Activated CD4-positive, alpha-beta T cell treated with anti-CD3 and anti-CD28 coated beads, Interleukin-2, amount 10 ng/mL, durations not matched to agents 24 days and 14 days (primary cell): Measurements from ENCODE around the gene PDE6A. TPM values are rescaled to one million over a fixed set of nuclear protein-coding genes. Genes with fewer than 3 reads are reported as not detected.
"Not testable (repeated sequence)": the region's sequence is repeated elsewhere in the genome, so short reads cannot be mapped to it uniquely, and the experiment has no call there.

Source experiments
- DNase-seq: peaks from one replicate; pipeline ENCODE4 v3.0.0; 2022
- H3K27ac Mint-ChIP-seq: one replicate; pipeline ENCODE4 v1.8.0; 2022; ENCODE audit warnings: mild to moderate bottlenecking, mixed read lengths
- H3K27me3 Mint-ChIP-seq: one replicate; pipeline ENCODE4 v1.8.0; 2022; ENCODE audit warnings: mixed read lengths
- H3K36me3 Mint-ChIP-seq: one replicate; pipeline ENCODE4 v1.8.0; 2022; ENCODE audit warnings: low read depth, mild to moderate bottlenecking, mixed read lengths
- H3K4me1 Mint-ChIP-seq: one replicate; pipeline ENCODE4 v1.8.0; 2021; ENCODE audit warnings: mixed read lengths
- H3K4me3 Mint-ChIP-seq: one replicate; pipeline ENCODE4 v1.8.0; 2022; ENCODE audit warnings: mild to moderate bottlenecking, moderate library complexity, mixed read lengths
- H3K9me3 Mint-ChIP-seq: one replicate; pipeline ENCODE4 v1.8.0; 2021; ENCODE audit warnings: mixed read lengths
- intact Hi-C: fragments of 100-400 bp; cut with micrococcal nuclease; formaldehyde crosslinking; loops from one replicate; pipeline ENCODE4 v1.15.1; 2023
- total RNA-seq: library from RNA; stranded (reverse); gene quantifications from 2 replicates; pipeline ENCODE4 v1.2.3, GENCODE V29; 2022

Gene PDE6A
- total RNA-seq, 1 donor from 2014 or later: not detected

GRCh38 chr5:149886692-149887470 lies 57.7 kb downstream of the PDE6A start:
- H3K27ac Mint-ChIP-seq: no peak overlapping the region
- no peaks in the 10 kb centered on the region for H3K9me3 Mint-ChIP-seq
- no peaks in the 10 kb centered on the region for H3K36me3 Mint-ChIP-seq
- H3K4me3 Mint-ChIP-seq: no peak overlapping the region
- peaks cover 1% of the 10 kb centered on the region for H3K27me3 Mint-ChIP-seq
- intact Hi-C loops: no loop called here
- DNase-seq: no peak
- no peaks in the 10 kb centered on the region for H3K4me1 Mint-ChIP-seq

- no peaks in the 10 kb centered on the region for H3K4me1 Mint-ChIP-seq
- H3K36me3 Mint-ChIP-seq: no peaks in the 10 kb centered on the region
- H3K4me3 Mint-ChIP-seq: no peak overlapping the region
- no peak overlapping the region for H3K27ac Mint-ChIP-seq
- intact Hi-C loops: no loop called here
- no peak for DNase-seq
- peaks cover 4% of the 10 kb centered on the region for H3K9me3 Mint-ChIP-seq
- peaks cover 1% of the 10 kb centered on the region for H3K27me3 Mint-ChIP-seq
These were observed 58.5 kb downstream of the PDE6A start for GRCh38 chr5:149886060-149886459.

GRCh38 chr5:149885513-149885912 lies 59.1 kb downstream of the PDE6A start:
- H3K4me3 Mint-ChIP-seq: no peak overlapping the region
- no peak for DNase-seq
- no peaks in the 10 kb centered on the region for H3K4me1 Mint-ChIP-seq
- H3K27ac Mint-ChIP-seq: no peak overlapping the region
- H3K27me3 Mint-ChIP-seq: peaks cover 1% of the 10 kb centered on the region
- peaks cover 4% of the 10 kb centered on the region for H3K9me3 Mint-ChIP-seq
- intact Hi-C loops: no loop called here
- no peaks in the 10 kb centered on the region for H3K36me3 Mint-ChIP-seq

- Mint-ChIP-seq H3K36me3 (no peaks in the 10 kb centered on the region), H3K4me3 (no peak overlapping the region), H3K4me1 (no peaks in the 10 kb centered on the region), H3K9me3 (peaks cover 4% of the 10 kb centered on the region), H3K27me3 (peaks cover 1% of the 10 kb centered on the region), H3K27ac (no peak overlapping the region)
- no peak for DNase-seq
- intact Hi-C loops: no loop called here
These were observed 61.0 kb downstream of the PDE6A start for GRCh38 chr5:149883550-149883949.

DNA sequence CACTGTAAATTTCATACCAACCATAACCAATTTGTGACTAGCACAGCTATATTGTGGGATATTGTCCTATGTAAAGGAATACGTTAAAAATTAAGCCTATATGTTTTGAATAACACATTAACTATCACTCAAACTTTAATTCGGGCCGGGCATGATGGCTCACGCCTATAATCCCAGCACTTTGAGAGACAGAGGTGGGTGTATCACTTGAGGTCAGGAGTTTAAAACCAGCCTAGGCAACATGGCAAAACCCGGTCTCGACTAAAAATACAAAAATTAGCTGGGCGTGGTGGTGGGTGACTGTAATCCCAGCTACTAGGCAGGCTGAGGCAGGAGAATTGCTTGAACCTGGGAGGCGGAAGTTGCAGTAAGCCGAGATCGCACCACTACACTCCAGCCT lies 62.0 kb downstream of the PDE6A start:
- H3K27me3 Mint-ChIP-seq, intact Hi-C loops, H3K9me3 Mint-ChIP-seq, H3K36me3 Mint-ChIP-seq, H3K4me1 Mint-ChIP-seq, DNase-seq, H3K27ac Mint-ChIP-seq, H3K4me3 Mint-ChIP-seq: not testable (repeated sequence)

DNA sequence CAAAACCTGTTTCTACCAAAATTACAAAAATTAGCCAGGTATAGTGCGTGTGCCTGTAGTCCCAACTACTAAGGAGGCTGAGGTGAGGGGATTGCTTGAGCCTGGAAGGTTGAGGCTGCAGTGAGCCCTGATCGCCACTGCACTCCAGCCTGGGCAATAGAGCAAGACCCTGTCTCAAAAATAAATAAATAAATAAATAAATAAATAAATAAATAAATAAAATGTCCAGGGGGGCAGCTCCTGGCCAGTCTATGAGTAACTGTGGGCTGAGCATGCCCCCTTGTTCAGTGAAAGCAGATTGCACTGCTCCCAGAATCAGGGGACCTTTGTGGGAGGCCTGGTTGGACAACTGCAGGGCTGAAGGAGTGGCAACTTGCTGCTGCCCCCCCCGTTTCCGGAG lies 62.7 kb downstream of the PDE6A start:
- intact Hi-C loops: no loop called here
- Mint-ChIP-seq H3K4me1 (no peaks in the 10 kb centered on the region), H3K4me3 (no peak overlapping the region), H3K9me3 (peaks cover 4% of the 10 kb centered on the region), H3K27me3 (peaks cover 1% of the 10 kb centered on the region), H3K36me3 (no peaks in the 10 kb centered on the region), H3K27ac (no peak overlapping the region)
- no peak for DNase-seq

DNA sequence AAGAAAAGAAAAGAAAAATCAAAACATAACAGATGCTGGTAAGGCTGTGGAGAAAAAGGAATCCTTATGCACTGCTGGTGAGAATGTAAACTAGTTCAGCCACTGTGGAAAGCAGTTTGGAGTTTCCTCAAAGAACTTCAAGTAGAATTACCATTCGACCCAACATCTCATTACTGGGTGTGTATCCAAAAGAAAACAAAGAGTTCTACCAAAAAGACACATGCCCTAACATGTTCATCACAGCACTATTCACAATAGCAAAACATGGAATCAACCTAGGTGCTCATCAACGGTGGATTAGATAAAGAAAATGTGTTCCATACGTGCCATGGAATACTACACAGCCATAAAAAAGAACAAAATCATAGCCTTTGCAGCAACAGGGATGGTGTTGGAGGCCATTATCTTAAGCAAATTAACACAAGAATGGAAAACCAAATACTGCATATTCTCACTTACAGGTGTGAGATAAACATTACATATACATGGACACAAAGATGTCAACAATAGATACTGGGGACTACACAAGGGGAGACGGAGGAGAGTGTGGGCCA lies 63.4 kb downstream of the PDE6A start:
- H3K36me3 Mint-ChIP-seq: no peaks in the 10 kb centered on the region
- no peak overlapping the region for H3K4me3 Mint-ChIP-seq
- no peaks in the 10 kb centered on the region for H3K4me1 Mint-ChIP-seq

DNA sequence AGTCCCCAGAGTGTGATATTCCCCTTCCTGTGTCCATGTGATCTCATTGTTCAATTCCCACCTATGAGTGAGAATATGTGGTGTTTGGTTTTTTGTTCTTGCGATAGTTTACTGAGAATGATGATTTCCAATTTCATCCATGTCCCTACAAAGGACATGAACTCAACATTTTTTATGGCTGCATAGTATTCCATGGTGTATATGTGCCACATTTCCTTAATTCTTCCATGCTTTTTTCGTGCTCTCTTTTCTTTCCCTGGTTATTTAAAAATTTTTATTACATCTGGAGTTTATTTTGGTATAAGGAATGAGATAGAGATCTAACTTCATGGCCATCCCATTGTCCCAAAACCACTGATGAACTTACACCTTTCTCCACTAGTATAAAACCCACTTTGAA lies 65.0 kb downstream of the PDE6A start:
- H3K27ac Mint-ChIP-seq, H3K27me3 Mint-ChIP-seq, H3K4me3 Mint-ChIP-seq, intact Hi-C loops, H3K4me1 Mint-ChIP-seq, DNase-seq, H3K36me3 Mint-ChIP-seq, H3K9me3 Mint-ChIP-seq: not testable (repeated sequence)

More for the DNA sequence above, 63.4 kb downstream of the PDE6A start:
- intact Hi-C loops: no loop called here
- H3K27ac Mint-ChIP-seq: no peak overlapping the region
- H3K9me3 Mint-ChIP-seq: peaks cover 4% of the 10 kb centered on the region
- peaks cover 3% of the 10 kb centered on the region for H3K27me3 Mint-ChIP-seq
- no peak for DNase-seq

DNA sequence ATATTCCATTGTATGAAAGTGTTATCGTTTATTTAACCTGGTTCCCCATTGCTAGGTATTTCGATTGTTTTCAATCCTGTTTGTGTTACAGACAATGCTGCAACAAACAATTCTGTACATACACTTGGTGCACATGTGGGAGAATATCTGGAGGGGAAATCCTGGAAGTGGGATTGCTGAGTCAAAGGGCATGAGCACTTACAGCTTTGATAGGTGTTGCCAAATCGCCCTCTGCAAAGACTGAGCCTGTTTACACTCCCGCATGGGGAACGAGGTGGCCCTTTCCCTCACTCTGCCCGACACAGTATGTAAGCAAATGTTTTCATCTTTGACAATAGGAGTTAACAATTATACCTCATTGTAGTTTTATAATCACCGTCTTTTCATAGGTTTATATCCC lies 66.2 kb downstream of the PDE6A start:
- no peaks in the 10 kb centered on the region for H3K36me3 Mint-ChIP-seq
- H3K4me3 Mint-ChIP-seq: no peak overlapping the region
- H3K4me1 Mint-ChIP-seq: no peaks in the 10 kb centered on the region
- peaks cover 5% of the 10 kb centered on the region for H3K27me3 Mint-ChIP-seq
- H3K9me3 Mint-ChIP-seq: peaks cover 4% of the 10 kb centered on the region
- DNase-seq: no peak
- no peak overlapping the region for H3K27ac Mint-ChIP-seq
- intact Hi-C loops: no loop called here

DNA sequence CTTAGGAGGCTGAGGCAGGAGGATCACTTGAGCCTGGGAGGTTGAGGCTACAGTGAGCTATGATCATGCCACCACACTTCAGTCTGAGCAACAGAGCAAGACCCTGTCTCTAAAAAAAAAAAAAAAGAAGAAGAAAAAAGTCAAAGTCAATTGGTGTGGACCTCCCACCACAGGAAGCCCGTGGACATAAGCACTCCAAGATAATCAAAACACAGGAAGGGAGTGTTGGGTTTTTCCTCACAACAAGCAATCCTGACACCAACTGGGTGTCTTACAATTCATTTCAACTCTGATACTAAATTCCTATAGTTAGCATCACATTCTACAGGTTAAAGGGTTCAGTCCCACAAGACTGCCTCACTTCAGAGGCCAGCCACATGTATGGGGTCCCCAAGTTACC lies 70.7 kb downstream of the PDE6A start:
- H3K36me3 Mint-ChIP-seq: no peaks in the 10 kb centered on the region
- DNase-seq: no peak
- no peak overlapping the region for H3K4me3 Mint-ChIP-seq
- intact Hi-C loops: no loop called here
- peaks cover 5% of the 10 kb centered on the region for H3K4me1 Mint-ChIP-seq
- peaks cover 5% of the 10 kb centered on the region for H3K27me3 Mint-ChIP-seq
- no peak overlapping the region for H3K27ac Mint-ChIP-seq
- H3K9me3 Mint-ChIP-seq: no peaks in the 10 kb centered on the region

DNA sequence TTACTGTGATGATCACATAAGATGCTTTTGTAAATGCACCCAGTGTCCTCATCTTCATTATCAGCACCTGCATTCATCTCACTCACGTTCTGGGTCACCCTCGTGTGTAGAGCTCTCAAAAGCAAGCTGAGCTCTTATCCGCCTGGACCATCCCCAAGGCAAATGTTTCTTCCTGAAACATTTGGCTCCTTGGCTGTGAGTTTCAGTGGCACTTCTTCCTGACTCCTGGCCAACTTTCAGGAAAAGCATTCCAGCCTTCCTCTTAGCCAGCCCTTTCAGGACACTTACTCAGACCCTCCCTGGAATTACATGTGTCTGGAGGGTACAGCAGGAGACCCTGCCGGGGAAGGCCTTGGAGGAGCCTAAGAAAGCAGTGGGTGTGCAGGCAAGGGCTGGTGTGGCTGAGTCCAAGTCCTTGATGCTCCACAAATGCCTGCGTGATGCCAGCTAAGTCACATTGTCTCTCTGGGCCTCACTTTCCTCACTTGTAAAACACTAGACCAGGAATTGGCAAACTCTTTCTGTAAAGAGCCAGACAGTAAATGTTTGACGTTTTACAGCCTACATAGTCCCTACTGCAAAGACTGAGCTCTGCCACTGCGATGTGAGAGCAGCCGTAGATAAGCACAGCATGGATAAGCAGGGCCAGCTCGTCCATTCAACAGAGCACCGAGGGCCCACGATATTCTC lies 72.1 kb downstream of the PDE6A start:
- no peaks in the 10 kb centered on the region for H3K9me3 Mint-ChIP-seq
- H3K27ac Mint-ChIP-seq: no peak overlapping the region
- peaks cover 5% of the 10 kb centered on the region for H3K4me1 Mint-ChIP-seq
- H3K27me3 Mint-ChIP-seq: peaks cover 3% of the 10 kb centered on the region
- H3K36me3 Mint-ChIP-seq: no peaks in the 10 kb centered on the region
- no peak overlapping the region for H3K4me3 Mint-ChIP-seq
- DNase-seq: no peak
- intact Hi-C loops: no loop called here

- peaks cover 5% of the 10 kb centered on the region for H3K4me1 Mint-ChIP-seq
- no peaks in the 10 kb centered on the region for H3K9me3 Mint-ChIP-seq
- no peaks in the 10 kb centered on the region for H3K36me3 Mint-ChIP-seq
- H3K4me3 Mint-ChIP-seq: no peak overlapping the region
- peaks cover 3% of the 10 kb centered on the region for H3K27me3 Mint-ChIP-seq
- no peak overlapping the region for H3K27ac Mint-ChIP-seq
- intact Hi-C loops: no loop called here
- no peak for DNase-seq
These were observed 73.1 kb downstream of the PDE6A start for GRCh38 chr5:149871471-149871870.

DNA sequence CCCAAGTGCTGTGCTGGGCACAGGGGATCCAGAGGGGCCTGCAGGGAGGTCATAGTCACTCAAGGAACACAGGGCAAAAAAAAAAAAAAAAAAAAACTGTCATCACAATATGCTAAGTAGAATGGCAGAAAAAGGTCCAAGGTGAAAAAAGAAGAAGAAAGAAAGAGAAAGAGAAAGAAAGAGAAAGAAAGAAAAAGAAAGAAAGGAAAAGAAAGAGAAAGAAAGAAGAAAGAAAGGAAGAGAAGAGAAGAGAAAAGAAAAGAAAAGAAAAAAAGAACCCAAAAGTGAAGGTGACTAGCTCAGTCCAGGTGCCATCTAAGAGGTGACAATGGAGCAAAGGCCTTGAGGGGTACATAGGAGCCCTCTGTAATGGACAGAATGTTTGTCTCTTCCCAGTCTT lies 73.9 kb downstream of the PDE6A start:
- DNase-seq: no peak
- H3K4me1 Mint-ChIP-seq: peaks cover 5% of the 10 kb centered on the region
- no peak overlapping the region for H3K27ac Mint-ChIP-seq
- H3K36me3 Mint-ChIP-seq: no peaks in the 10 kb centered on the region
- intact Hi-C loops: no loop called here
- H3K9me3 Mint-ChIP-seq: no peaks in the 10 kb centered on the region
- H3K27me3 Mint-ChIP-seq: peaks cover 3% of the 10 kb centered on the region
- H3K4me3 Mint-ChIP-seq: no peak overlapping the region

DNA sequence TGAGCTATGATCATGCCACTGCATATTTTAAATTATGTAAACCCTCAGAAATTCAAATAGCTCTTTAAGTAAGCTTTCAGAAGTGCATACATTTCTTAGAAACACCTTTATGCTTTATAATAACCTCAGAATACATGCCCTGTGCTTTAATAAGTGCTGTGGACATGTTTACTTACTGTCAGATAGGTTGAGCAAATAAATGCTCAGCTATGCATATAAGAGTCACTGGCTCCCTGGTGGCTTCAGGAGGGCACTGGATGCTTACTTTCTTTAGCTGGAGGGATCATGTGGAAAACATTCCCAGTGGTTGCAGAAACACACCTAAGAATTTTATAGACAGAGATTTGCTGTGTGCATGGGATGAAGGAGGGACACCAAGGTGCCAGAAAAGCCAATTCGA lies 74.4 kb downstream of the PDE6A start:
- Mint-ChIP-seq H3K4me1 (peaks cover 5% of the 10 kb centered on the region), H3K27ac (no peak overlapping the region), H3K27me3 (peaks cover 3% of the 10 kb centered on the region), H3K4me3 (no peak overlapping the region), H3K9me3 (no peaks in the 10 kb centered on the region), H3K36me3 (no peaks in the 10 kb centered on the region)
- intact Hi-C loops: no loop called here
- no peak for DNase-seq
